ENCODE measurements around the gene ARHGAP6.

The ARHGAP6 gene

DNA sequence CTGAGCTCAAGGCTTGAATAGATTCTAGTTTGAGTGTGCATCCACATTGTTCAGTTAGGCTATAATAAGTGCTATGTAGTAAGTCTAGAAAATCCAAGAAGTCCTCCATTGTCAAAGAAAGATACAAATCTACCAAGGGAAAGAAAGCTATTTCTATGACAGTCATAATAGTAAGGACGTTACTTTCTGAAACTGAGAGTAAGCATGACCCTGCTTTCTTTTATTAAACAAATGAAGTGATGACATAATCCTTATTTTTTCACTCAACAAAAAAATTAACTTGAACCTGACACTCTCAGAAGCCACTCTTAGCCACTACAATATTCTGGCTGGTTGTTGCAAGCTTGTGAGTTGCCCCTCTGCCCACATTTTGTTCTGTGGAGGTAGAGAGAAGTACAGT lies 406.3 kb downstream of the ARHGAP6 start:
- Histone ChIP-seq H3K4me1 (ENCODE audit: low read length) (peaks cover 12% of the 10 kb centered on the region), H3K9me2 (replicated peaks; ENCODE audit: insufficient read depth, low read length) (no peaks in the 10 kb centered on the region), H3K36me3 (replicated peaks; ENCODE audit: insufficient read depth, low read length) (no peaks in the 10 kb centered on the region), H4K20me1 (ENCODE audit: insufficient read depth, low read length) (no peaks in the 10 kb centered on the region), H3K4me2 (ENCODE audit: low read depth, low read length) (peak overlapping the region; percentile 50; the same call in 1 of the 2 replicates), H2AFZ (ENCODE audit: low read length) (no peak overlapping the region), H3K79me2 (ENCODE audit: low read length) (peaks cover 37% of the 10 kb centered on the region), H3K4me3 (ENCODE audit: low read length) (no peak overlapping the region), H3K9me3 (replicated peaks; ENCODE audit: insufficient read depth, low read length) (no peaks in the 10 kb centered on the region), H3F3A (ENCODE audit: insufficient read depth, low read length) (no peaks in the 10 kb centered on the region; the same call in 1 of the 2 replicates), H3K9ac (ENCODE audit: low read length) (no peak overlapping the region; the same call in 1 of the 2 replicates), H3K27ac (ENCODE audit: low read length) (no peak overlapping the region; the same call in 1 of the 2 replicates), H3K27me3 (replicated peaks; ENCODE audit: insufficient read depth, low read length) (no peaks in the 10 kb centered on the region)
- DNase-seq, result peak; percentile 16
- TF ChIP-seq EZH2phosphoT487 (IDR thresholded peaks at IDR 0.05; ENCODE audit: low read length), result no peak
- no peak for TF ChIP-seq EZH2 (optimal IDR thresholded peaks at IDR 0.05; ENCODE audit: low read depth, low read length)
- TF ChIP-seq, protein P1, sequence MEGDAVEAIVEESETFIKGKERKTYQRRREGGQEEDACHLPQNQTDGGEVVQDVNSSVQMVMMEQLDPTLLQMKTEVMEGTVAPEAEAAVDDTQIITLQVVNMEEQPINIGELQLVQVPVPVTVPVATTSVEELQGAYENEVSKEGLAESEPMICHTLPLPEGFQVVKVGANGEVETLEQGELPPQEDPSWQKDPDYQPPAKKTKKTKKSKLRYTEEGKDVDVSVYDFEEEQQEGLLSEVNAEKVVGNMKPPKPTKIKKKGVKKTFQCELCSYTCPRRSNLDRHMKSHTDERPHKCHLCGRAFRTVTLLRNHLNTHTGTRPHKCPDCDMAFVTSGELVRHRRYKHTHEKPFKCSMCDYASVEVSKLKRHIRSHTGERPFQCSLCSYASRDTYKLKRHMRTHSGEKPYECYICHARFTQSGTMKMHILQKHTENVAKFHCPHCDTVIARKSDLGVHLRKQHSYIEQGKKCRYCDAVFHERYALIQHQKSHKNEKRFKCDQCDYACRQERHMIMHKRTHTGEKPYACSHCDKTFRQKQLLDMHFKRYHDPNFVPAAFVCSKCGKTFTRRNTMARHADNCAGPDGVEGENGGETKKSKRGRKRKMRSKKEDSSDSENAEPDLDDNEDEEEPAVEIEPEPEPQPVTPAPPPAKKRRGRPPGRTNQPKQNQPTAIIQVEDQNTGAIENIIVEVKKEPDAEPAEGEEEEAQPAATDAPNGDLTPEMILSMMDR (IDR thresholded peaks at IDR 0.05; ENCODE audit: low read length), result no peak

GRCh38 chrX:11257711-11258110 lies 408.0 kb downstream of the ARHGAP6 start:
- H3K9me3 ChIP-seq (replicated peaks; ENCODE audit: insufficient read depth, low read length), result no peaks in the 10 kb centered on the region
- H3K9me2 ChIP-seq (replicated peaks; ENCODE audit: insufficient read depth, low read length), result no peaks in the 10 kb centered on the region
- H3K9ac ChIP-seq (ENCODE audit: low read length), result no peak overlapping the region
- H3K4me3 ChIP-seq (ENCODE audit: low read length), result no peak overlapping the region
- no peaks in the 10 kb centered on the region; the same call in 1 of the 2 replicates for H3F3A ChIP-seq (ENCODE audit: insufficient read depth, low read length)
- H3K27me3 ChIP-seq (replicated peaks; ENCODE audit: insufficient read depth, low read length), result no peaks in the 10 kb centered on the region
- TF ChIP-seq, protein P1 (IDR thresholded peaks at IDR 0.05; ENCODE audit: low read length), result no peak
- TF ChIP-seq EZH2 (optimal IDR thresholded peaks at IDR 0.05; ENCODE audit: low read depth, low read length), result no peak
- TF ChIP-seq EZH2phosphoT487 (IDR thresholded peaks at IDR 0.05; ENCODE audit: low read length), result no peak
- H4K20me1 ChIP-seq (ENCODE audit: insufficient read depth, low read length), result no peaks in the 10 kb centered on the region
- H3K4me1 ChIP-seq (ENCODE audit: low read length), result peaks cover 12% of the 10 kb centered on the region
- H3K79me2 ChIP-seq (ENCODE audit: low read length), result peaks cover 34% of the 10 kb centered on the region
- H3K4me2 ChIP-seq (ENCODE audit: low read depth, low read length), result no peak overlapping the region
- no peak for DNase-seq
- no peak overlapping the region for H3K27ac ChIP-seq (ENCODE audit: low read length)
- H2AFZ ChIP-seq (ENCODE audit: low read length), result no peak overlapping the region
- no peaks in the 10 kb centered on the region for H3K36me3 ChIP-seq (replicated peaks; ENCODE audit: insufficient read depth, low read length)

GRCh38 chrX:11257290-11257689 lies 408.4 kb downstream of the ARHGAP6 start:
- H3K4me2 ChIP-seq (ENCODE audit: low read depth, low read length), result no peak overlapping the region
- peaks cover 12% of the 10 kb centered on the region for H3K4me1 ChIP-seq (ENCODE audit: low read length)
- no peaks in the 10 kb centered on the region for H3K9me3 ChIP-seq (replicated peaks; ENCODE audit: insufficient read depth, low read length)
- H3F3A ChIP-seq (ENCODE audit: insufficient read depth, low read length), result no peaks in the 10 kb centered on the region; the same call in 1 of the 2 replicates
- H3K4me3 ChIP-seq (ENCODE audit: low read length), result no peak overlapping the region
- no peaks in the 10 kb centered on the region for H3K36me3 ChIP-seq (replicated peaks; ENCODE audit: insufficient read depth, low read length)
- TF ChIP-seq, protein P1 (IDR thresholded peaks at IDR 0.05; ENCODE audit: low read length), result no peak
- TF ChIP-seq EZH2phosphoT487 (IDR thresholded peaks at IDR 0.05; ENCODE audit: low read length), result no peak
- TF ChIP-seq EZH2 (optimal IDR thresholded peaks at IDR 0.05; ENCODE audit: low read depth, low read length), result no peak
- no peaks in the 10 kb centered on the region for H4K20me1 ChIP-seq (ENCODE audit: insufficient read depth, low read length)
- H3K9ac ChIP-seq (ENCODE audit: low read length), result no peak overlapping the region
- peaks cover 30% of the 10 kb centered on the region for H3K79me2 ChIP-seq (ENCODE audit: low read length)
- no peak for DNase-seq
- no peak overlapping the region for H2AFZ ChIP-seq (ENCODE audit: low read length)
- no peaks in the 10 kb centered on the region for H3K9me2 ChIP-seq (replicated peaks; ENCODE audit: insufficient read depth, low read length)
- no peak overlapping the region for H3K27ac ChIP-seq (ENCODE audit: low read length)
- no peaks in the 10 kb centered on the region for H3K27me3 ChIP-seq (replicated peaks; ENCODE audit: insufficient read depth, low read length)
